Forelimb muscle (tissue), 1 donor: ENCODE results near the gene SH3BGRL2. TPM values are rescaled to one million over a fixed set of nuclear protein-coding genes. Genes with fewer than 3 reads are reported as not detected.
"Not testable (repeated sequence)": the region's sequence is repeated elsewhere in the genome, so short reads cannot be mapped to it uniquely, and the experiment has no call there.

Source experiments
- DNase-seq: peaks from one replicate; pipeline ENCODE4 v3.0.0-alpha.2; 2013; ENCODE audit warnings: low read depth
- polyA plus RNA-seq: library from polyadenylated mRNA; unstranded; fragments of 120-200 nt; gene quantifications from one replicate; pipeline ENCODE4 v1.2.1, GENCODE V29; 2013; ENCODE audit not compliant: insufficient read length

SH3BGRL2 gene
- polyA plus RNA-seq, 1 donor: 7.5 TPM

DNA sequence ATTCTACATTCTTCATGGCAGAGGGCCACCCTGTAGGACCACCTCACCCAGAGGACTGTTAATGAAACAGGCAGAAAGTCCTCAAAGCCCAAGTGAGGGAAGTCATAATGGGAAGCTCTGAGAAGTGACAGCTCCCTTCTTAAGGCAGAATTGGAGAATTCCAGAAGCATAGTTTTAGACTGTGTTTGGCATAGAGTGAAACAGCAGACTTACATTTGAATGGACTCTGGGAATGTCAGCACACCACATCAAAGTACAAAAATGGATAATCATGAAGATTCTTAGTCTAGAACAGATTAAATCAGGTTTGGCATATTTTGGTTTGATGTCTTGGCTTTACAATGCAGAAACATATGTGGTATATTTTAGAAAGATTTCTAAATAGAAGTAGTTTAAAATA, 17.9 kb downstream of the SH3BGRL2 start:
- DNase-seq: no peak

DNA sequence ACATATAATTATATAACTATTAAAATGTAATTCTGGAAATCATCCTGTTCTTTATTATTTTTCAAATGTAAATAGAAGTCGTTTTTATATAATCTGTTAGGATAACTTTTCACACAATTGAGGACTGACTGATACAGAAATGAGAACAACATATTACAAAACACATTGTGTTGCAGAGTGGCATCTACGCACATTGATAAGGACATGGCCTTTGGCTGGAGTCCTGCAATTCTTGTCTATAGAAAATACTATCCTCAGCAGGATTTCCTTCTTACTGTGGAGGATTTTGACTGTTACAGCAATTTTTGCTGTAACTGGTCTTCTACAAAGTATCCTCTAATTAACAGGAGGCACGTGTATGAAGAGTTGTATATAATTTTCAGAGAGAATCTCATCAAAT, 19.8 kb downstream of the SH3BGRL2 start:
- no peak for DNase-seq

DNA sequence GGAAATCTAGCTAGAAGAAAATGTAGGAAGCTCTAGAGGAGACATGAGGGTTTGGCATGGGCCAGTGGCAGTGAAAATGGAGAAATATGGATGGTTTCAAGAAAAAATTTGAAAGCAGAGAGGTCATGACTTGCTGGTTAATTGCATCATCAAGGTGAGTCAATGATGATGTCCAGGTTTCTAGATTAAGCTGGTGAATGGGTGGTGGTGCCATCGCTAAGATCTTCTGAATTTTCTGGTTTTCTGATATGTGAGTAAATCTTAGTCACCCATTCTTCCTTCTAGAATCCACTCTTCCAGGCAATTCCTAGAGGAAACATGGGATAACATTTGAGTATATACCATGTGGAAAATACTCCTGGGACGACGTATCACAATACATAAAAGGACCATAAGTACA, 25.0 kb downstream of the SH3BGRL2 start:
- no peak for DNase-seq

DNA sequence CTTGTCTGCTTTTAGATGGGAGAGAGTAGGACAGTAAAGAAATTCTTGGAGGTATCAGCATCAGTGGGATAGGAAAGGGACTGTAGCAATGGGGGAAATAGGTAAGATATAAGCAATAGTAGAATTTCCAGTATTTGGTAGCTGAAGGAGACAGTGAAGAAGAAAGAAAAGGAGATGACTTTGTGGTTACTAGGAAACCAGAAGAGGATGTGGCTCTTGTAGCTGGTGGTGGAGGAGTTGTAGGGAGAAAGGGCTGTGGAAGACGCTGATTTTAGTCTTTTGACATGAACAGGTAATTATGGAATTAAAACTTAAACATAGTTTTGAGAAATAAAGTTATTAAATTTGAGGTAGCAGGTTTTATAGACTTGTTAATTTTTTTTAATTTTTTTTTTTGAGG, 26.1 kb downstream of the SH3BGRL2 start:
- no peak for DNase-seq

DNA sequence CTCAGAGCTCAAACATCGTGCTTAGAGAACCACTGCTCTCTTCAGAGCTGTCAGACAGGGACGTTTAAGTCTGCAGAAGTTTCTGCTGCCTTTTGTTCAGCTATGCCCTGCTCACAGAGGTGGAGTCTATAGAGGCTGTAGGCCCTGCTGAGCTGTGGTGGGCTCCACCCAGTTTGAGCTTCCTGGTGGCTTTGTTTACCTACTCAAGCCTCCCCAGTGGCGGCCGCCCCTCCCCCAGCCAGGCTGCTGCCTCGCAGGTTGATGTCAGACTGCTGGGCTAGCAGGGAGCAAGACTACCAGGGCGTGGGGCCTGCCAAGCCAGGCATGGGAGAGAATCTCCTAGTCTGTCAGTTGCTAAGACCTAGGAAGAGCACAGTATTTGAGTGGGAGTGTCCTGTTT, 32.5 kb downstream of the SH3BGRL2 start:
- DNase-seq: not testable (repeated sequence)

DNA sequence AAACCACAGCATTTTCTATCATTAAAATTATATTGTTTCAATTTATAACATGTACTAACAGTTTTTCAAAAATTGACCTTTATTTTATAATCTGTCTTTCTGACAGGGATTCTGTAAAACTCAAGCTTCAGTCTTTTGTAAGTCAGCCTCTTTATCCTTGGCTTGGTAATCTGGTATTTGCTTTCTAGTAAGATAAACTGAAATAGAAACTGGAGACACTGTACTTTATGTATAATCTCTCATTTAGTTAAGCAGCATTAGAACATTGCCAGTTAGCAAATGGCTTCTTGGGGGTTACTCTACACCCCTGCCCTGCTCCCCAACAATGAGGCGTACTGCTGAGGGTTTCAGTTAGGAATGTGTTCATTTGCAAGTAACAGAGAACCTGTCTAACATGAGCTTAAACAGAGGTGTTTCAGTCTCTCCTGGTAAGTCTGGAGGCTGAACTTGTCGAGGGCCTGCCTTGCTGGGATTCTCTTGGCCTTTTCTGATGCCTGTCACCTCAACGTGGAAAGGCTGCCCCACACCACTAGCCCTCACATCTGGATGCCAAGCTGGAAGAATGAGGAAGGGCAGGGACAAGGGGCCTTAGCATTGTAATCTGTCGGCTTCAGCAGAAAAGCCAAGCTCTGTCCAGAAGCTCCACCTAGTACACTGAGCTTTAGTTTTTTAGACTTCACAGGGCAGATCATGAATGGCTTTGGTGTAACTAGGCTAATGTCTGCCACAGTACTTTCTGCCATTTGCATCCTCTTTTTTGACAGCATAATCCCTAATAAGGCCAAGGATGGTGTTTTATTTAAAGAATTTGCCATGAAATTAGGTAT, 34.8 kb downstream of the SH3BGRL2 start:
- DNase-seq: no peak

DNA sequence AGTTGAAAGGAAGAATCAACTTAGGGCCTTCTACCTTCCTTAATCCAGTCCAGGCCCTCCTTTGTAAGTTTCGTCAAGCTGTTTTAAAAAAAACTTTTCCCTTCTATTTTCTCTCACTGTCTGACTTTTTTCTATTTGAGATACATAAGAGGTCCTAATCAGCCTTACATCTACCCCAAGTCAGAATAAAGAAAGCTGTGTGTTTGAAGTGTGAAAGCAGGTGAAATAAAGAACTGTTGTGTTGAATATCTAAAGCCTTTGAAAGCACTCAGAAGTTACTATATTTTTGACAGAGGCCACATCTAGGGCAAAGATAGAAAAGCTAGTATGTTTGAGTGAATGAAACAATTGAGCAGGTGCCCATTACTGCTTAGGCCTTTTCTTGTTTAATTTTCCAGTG, 35.5 kb downstream of the SH3BGRL2 start:
- DNase-seq: no peak

DNA sequence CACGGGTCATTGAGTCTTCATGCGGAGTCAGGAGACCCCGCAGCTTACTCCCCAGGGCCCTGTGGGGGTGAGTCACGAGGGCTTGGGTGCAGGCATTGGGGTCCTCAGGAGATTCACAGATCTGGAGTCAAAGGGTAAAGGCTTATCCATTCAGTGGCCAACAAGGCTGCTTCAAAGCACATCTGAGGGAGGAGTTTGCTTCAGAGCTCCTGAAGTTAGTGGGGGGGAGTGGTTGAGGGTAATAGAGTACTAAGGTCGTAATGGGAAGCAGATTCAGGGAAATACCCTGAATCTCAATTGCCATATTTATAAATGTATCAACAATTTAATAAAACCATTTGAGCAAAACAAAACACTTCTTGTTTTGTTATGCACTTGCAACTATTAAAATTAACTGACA, 37.3 kb downstream of the SH3BGRL2 start:
- DNase-seq: no peak

DNA sequence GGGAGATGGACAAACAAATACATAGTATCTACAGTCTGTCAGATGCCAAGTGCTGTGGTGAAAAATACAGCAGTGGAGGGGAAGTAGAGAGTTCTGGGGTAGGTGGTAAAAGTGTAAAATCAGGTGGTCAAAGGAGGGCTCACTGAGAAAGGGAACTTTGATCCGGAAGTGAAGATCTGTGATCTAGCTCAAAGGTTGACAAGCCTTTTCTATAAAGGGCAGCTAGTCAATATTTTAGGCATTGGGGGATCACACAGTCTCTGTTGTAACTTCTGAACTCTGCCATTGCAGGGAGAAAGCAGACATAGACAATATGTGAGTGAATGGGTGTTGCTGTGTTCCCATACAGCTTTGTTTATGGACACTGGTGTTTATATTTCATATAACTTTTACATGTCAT, 38.6 kb downstream of the SH3BGRL2 start:
- no peak for DNase-seq

DNA sequence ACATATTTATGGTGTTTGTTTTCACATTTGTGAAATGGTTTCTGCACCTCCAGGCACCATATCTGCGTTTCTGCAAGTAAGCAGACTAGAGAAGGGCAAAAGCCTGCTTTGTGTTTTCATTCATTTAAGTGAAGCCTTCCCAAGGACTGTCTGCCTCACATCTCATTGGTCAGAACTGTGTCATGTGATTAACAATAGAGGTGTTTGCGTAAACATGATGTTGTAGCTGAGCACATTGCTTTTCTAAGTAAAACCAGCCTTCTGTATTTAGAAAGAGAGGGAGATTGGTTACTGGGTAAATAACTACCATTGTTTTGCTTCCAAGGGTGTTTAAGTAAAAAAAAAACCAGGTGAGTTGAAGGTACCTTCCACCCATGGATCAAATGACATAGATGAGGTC, 39.7 kb downstream of the SH3BGRL2 start:
- DNase-seq: no peak

DNA sequence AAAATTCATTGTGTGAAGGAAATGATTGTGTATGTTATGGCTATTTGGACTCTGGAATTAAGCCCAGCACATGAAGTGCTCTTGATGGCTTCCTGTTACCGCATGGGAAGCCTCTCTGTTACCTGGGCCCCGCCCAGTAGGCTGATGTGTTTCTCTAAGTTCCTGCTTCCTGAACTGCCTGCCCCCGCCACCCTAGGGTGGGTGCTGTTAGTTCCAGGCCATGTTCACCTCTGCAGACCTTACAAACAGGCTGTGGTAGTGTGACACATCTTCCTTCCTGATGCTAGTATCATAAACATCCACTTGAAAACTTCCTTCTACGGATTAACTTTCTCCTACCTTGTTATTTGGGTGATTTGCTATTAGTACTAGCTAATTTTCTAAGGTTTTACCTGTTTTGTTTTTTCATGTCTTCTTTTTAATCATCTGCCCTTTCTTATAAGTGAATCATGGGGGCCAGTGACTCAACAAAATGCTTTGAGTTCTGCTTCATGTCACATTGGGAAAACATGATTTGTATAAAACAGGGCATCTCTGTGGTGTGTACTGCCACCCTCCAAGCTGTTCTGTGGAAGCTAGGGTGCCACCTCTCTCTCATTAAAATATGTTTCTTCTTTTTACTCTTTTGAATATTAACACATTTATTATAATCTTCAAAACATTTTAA, 40.6 kb downstream of the SH3BGRL2 start:
- DNase-seq: no peak

DNA sequence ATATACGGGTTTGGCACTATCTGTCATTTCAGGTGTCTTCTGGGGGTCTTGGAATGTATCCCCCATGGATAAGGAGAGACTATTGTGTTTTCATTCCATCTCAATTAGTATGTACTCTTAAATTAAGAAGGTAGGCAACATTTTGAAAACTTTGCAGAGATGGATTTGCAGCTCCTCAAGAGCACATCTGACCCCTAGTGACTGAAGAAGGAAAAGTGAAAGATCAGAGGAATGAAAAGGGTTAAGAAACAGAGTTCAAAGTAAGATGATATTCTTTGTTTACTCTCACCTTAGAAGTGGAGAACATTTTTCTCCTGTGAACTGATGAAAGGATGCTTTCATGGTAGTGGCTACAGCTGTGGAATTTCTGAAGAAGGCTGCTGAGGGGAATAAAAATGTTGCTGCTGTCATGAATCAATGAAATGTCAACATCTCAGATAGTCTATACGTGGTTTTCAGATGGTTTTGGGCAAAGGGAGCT, 41.5 kb downstream of the SH3BGRL2 start:
- no peak for DNase-seq

DNA sequence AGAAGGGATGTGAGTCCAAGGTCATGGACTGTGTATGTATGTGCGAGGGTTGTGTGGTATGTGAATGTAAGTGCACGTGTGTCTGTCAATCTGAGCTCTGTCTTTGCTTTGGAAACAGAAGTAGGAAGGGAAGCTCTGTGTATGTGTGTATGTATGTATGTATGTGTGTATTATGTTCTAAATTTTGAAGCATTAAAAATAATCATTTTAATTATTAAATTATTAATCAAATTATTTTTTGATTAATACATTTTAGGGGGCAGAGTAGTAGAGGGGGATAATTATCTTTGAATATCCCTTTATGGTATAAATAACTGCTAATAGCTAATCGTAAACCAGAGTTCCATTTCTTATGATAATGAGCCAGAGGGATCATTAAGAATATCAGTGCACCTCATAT, 42.8 kb downstream of the SH3BGRL2 start:
- DNase-seq: no peak

DNA sequence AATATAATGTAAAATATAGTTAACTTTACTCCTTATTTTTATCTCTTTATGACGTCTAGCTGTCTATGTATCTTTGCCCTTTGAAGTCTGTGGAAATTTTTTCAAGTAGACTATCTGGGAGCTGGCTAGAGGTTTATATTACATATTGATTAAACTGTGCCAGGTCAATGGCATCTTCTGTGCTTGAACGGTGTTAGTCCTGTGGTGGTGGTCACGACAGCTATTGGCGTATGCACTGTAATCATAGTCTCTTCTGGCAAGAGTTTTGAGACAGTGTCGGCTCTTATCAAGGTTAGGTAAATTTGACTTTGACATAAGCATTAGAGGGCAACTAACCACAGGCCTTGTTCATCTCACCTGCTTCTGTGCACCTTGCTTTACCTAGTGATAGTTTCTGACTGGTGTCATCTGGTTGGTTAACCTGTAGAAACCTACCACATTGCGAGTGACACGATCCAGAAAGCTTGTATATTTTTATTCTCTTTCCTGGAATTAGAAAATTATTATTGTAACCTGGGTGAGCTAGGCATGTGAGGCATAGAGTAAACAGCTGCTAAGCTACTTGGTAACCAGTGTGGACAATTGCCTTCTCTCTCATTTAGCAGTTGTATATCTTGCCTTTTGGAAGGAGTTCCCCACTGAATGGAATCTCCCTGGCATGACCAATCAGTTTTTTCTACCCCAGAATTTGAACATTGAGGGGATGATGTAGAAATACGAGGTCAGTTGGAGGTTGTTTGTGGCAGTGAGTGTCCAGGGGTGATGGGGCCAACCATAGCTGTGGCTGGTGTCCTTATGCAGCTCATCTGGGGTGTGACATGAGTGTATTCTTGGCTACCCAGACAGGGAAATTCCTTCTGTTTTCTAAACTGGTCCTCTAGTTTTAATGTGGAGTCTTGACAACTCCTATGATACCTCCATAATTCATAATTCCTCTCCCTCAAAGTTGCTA, 45.9 kb downstream of the SH3BGRL2 start:
- no peak for DNase-seq

DNA sequence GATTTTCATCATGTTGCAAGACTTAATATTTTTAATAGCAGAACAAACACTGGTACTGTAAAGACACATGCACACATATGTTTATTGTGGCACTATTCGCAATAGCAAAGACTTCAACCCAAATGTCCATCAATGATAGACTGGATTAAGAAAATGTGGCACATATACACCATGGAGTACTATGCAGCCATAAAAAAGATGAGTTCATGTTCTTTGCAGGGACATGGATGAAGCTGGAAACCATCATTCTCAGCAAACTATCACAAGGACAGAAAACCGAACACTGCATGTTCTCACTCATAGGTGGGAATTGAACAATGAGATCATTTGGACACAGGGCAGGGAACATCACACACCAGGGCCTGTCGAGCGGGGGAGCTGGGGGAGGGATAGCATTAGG, 51.6 kb downstream of the SH3BGRL2 start:
- not testable (repeated sequence) for DNase-seq

DNA sequence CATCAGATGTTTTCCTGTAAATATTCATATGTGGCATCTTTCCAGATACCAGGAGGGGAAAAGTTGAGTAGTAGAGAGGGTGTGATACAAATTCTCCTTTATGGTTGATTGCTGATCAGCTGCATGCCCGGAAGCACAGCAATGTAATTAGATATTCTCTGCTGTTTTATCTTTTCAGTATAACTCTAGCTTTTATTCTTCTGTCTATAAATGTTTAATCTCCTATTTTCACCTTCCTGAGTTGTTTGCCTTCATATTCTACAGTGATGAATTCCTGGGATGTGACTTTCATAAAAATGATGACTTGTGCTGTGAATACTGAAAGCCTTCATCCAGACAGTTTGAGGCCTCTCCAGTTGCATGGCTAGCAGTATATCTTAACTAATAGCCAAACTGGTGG, 53.7 kb downstream of the SH3BGRL2 start:
- DNase-seq: no peak

DNA sequence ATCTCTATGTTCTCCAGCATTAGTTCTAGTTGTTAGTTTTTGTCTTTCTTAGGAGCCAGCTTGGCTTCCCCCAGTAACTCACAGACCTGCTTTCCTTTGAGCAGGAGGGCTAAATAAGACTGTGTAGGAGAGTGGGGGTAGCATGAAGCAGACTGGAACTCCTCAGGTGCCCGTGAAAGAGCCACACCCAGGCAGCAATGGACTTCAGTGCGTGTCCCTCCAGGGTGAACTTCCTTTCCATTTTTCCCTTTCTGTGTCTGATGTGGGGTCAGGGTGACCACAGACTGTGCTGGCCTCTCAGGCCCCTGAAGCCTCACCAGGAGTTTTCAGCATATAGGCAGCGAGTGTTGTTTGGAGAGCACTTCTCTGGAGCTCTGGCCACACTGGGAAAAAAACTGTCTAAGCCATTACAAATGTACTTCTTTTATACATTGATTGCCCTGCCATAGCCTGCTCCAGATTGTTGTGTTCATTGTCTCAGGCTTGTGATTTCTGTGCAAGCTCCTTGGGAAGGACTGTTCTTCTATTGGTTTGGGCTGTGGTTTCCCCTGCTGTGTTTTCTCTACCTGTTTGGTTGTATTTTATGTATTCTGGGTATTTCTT, 55.7 kb downstream of the SH3BGRL2 start:
- DNase-seq: no peak

DNA sequence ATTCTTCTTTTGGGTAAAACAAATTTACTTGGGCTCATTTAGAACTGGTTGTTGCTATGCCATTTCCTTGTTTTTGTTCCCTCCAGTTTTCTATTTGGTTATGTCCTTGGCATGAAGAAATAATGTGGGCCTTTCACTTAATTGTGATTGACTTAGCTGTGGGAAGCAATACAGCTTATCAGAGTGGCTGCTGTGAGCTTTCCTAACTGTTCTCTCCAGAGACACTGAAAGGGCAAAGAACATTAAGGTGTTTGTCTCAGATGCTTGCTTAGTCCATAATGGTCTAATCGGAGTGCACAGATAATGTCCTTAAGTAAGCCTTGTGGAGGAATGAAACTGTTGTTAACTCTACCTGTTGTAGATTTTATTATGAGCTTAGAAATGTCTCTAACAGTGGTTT, 56.6 kb downstream of the SH3BGRL2 start:
- DNase-seq: no peak

DNA sequence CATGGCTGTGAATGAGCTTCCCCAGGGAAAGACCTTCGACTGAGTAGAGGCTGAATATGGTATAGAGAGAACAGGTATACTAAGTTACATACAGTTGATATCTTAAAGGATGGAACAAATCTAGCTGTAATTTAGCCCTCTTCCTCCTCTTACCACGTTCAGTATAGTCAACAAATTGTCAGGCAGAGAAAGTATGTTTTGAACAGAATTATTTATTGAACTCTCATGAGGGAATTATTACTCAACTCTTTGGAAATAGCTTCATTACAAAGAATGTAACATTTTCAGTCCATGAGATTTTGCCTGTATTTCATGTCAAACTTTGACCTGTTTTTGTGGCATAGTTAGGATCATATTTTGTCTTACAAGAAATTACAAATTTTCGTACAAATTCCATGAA, 63.0 kb downstream of the SH3BGRL2 start:
- DNase-seq: no peak

DNA sequence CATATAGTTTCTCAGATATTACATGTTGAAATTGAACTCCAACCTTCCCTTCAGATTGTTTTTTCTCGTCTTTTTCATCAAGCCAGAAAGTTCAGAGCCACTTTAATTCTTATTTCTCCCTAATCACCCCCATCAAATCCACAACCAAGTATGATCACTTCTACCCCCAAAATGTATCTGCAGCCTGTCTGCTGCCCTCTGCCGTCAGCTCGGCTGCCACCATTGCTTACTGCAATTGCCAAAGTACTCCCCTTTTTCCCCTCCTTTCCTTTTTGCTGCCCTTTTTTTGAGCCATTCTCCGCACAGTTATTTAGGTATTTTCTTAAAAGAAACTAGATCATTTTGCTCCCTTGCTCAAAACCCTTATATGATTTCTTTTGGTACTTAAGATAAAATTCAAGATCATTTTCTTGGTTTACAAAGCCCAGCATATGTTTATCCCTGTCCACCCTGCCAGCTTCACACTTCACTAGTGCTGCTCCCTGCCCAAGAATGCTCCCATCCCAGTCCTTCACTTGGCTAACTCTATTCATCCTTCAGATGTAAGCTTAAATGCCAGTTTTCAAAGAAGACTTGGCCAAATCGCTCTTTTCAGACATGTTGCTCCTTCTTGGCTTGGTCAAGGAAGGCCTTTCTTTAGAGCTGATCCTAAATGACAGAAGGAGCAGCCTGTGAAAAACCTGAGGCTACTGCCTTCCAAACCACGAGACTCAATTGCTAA, 63.7 kb downstream of the SH3BGRL2 start:
- DNase-seq: no peak

DNA sequence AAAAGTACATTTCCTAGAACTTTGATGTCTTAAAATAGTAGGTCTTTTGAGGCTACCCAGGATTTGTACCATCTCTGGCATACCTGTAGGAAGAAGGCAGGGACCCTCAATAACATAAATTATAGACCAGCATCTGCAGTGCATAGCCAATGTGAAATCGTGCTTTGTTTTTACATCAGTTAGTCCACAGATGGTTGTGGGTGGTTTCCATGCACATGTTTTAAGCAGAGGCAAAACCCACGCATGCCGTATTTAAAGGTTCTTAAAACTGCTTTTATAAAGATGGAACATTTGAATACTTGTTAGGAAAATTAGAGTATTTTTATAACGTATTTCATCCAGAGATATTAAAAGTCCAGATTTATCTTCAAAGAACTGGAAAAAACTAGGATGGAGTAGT, 66.3 kb downstream of the SH3BGRL2 start:
- DNase-seq: no peak
